ENCODE measurements around the gene RSPH9.

Gene RSPH9

GRCh38 chr6:43714311-43715055 lies 69.6 kb downstream of the RSPH9 start:
- FAIRE-seq: no peak

GRCh38 chr6:43715056-43715788 lies 70.4 kb downstream of the RSPH9 start:
- no peak for FAIRE-seq

GRCh38 chr6:43716099-43716498 lies 71.3 kb downstream of the RSPH9 start:
- no peak for FAIRE-seq

GRCh38 chr6:43717389-43717788 lies 72.6 kb downstream of the RSPH9 start:
- FAIRE-seq: no peak

- no peak for FAIRE-seq
Measured at GRCh38 chr6:43717822-43718221, 73.0 kb downstream of the RSPH9 start.

- FAIRE-seq: no peak
Measured at GRCh38 chr6:43718387-43719105, 73.7 kb downstream of the RSPH9 start.

- no peak for FAIRE-seq
Measured at GRCh38 chr6:43719511-43719910, 74.7 kb downstream of the RSPH9 start.

GRCh38 chr6:43720999-43721398 lies 76.2 kb downstream of the RSPH9 start:
- FAIRE-seq: no peak
